Heart left ventricle (tissue), 16 donors: ENCODE data around the gene KIF26B. TPM values are rescaled to one million over a fixed set of nuclear protein-coding genes. Genes with fewer than 3 reads are reported as not detected.

Experiments used
- ATAC-seq, 4 donors: fragments of 200-7000 bp; cut with Tn5 transposase; one replicate each; pipeline ENCODE4 v1.9.1; 2020 to 2022; ENCODE audit warnings: moderate library complexity in 4 of 4, mild to moderate bottlenecking in 3 of 4, moderate number of reproducible peaks in 1 of 4
- DNase-seq, 5 donors: peaks; one replicate each; pipeline ENCODE4 v3.0.0-alpha.2; 2020
- H3K27ac ChIP-seq, 12 donors: fragments of 200-600 bp; sonication (generic) in 4 of 12; one replicate each; pipeline versions ENCODE4 v1.5.0 to v1.8.0; 2016 to 2022; ENCODE audit warnings: mild to moderate bottlenecking in 2 of 12
- H3K27me3 ChIP-seq, 9 donors: fragments of 200-600 bp; sonication (generic) in 2 of 9; one replicate each; pipeline versions ENCODE4 v1.5.1 to v1.8.0; 2016 to 2022; ENCODE audit warnings: mild to moderate bottlenecking in 3 of 9
- H3K36me3 ChIP-seq, 9 donors: fragments of 200-600 bp; sonication (generic) in 2 of 9; one replicate each; pipeline versions ENCODE4 v1.5.0 to v1.8.0; 2018 to 2022; ENCODE audit warnings: mild to moderate bottlenecking in 2 of 9
- H3K4me1 ChIP-seq, 12 donors: fragments of 200-600 bp; sonication (generic) in 4 of 12; one replicate each; pipeline versions ENCODE4 v1.5.0 to v1.8.0; 2016 to 2022; ENCODE audit warnings: mild to moderate bottlenecking in 3 of 12
- H3K4me3 ChIP-seq, 12 donors: fragments of 200-600 bp; sonication (generic) in 4 of 12; one replicate each; pipeline versions ENCODE4 v1.5.0 to v1.8.0; 2017 to 2022; ENCODE audit warnings: mild to moderate bottlenecking in 9 of 12, moderate library complexity in 4 of 12
- H3K9me3 ChIP-seq, 12 donors: fragments of 200-600 bp; sonication (generic) in 4 of 12; one replicate each; pipeline versions ENCODE4 v1.5.0 to v1.8.0; 2016 to 2022; ENCODE audit warnings: mild to moderate bottlenecking in 1 of 12
- POLR2A ChIP-seq, 2 donors: fragments of 450-650 bp; IDR thresholded peaks; one replicate each; pipeline ENCODE4 v1.6.1; 2017; ENCODE audit warnings: antibody characterized with exemption in 2 of 2, mild to moderate bottlenecking in 2 of 2, moderate library complexity in 2 of 2
- WGBS, 4 donors: extraction: QIAGEN DNeasy Blood & Tissue Kit in 2 of 4; methylation state at CpG; one replicate each; pipeline versions ENCODE4 v1.1.5 to v1.1.7; 2013 to 2018; 5-methylcytosine and 5-hydroxymethylcytosine counted together
- intact Hi-C, 10 donors: fragments of 100-400 bp; cut with DNase I; formaldehyde crosslinking; loops; one replicate each; pipeline versions ENCODE4 v1.11.1 to v1.14.2; 2022
- polyA plus RNA-seq, 2 donors: library from polyadenylated mRNA; stranded (reverse); fragments of 200-250 nt; gene quantifications; one replicate each; pipeline ENCODE4 v1.2.3, GENCODE V29; 2013
- total RNA-seq, 9 donors: library from RNA; depleted of rRNA in 2 of 9; stranded (reverse); fragments of >200 nt in 2 of 9; fragmentation: NEBNext Ultra II Directional in 3 of 9; extraction: Animal tissue kit (Norgen Biotek cat#: 25700) in 3 of 9; gene quantifications; one replicate each; pipeline versions ENCODE4 v1.1.0 to v1.2.4, GENCODE V29; 2016 to 2023
- TF ChIP-seq, protein P1 (sequence below), 12 donors: fragments of 200-600 bp; sonication (generic) in 4 of 12; IDR thresholded peaks; one replicate each; pipeline versions ENCODE4 v1.5.0 to v1.8.0; 2018 to 2022; ENCODE audit warnings: antibody characterized with exemption in 12 of 12, mild to moderate bottlenecking in 5 of 12
- donor health status: ischemic (EF 13 %, LVEDD 7.1; RV severe dilation, severe dysfunction).
- donor health status: healthy with polysubstance abuse.
- donor health status: DM: no; HTN: yes; CAD: no.
- donor health status: DM: no; HTN: no; CAD: no.
- donor health status: ischemic (EF 25% LVEDD 6.9; RV normal size, moderate dysfunction).
- donor health status: ischemic (EF 25% LVEDD 5.7; RV mildly dilated, moderate dysfunction).
- donor health status: healthy.
- donor health status: DM: yes; HTN: yes; CAD: no.
- donor health status: ischemic (EF 35%, LVEDD 5.7; RV mildly dilated, moderate dysfunction).
- donor health status: nonischemic (EF 11% LVEDD 7.7; RV severe dilation, severe dysfunction).
- donor health status: DM: yes; HTN: yes; CAD: no.
- donor health status: PGD.
- donor health status: ischemic (EF 29% LVEDD 5.4; RV normal size, mild dysfunction).
- donor health status: nonischemic (EF 23%, LVEDD 6.1; RV moderate dilation, normal function).

Gene KIF26B
- total and polyA plus RNA-seq, 11 donors, result 1.2 to 7.0 (median 2.3) TPM

- WGBS, 4 donors, result 78 to 84% (median 84%) methylated on average over 6 of the region's 6 CpGs
- no peak for DNase-seq
- Histone ChIP-seq H3K27ac (no peak overlapping the region), H3K4me1 (no peaks in the 10 kb centered on the region), H3K9me3 (no peaks in the 10 kb centered on the region), H3K36me3 (no peaks in the 10 kb centered on the region), H3K27me3 (peaks cover 0 to 18% (median 0%) of the 10 kb centered on the region in 9 donors), H3K4me3 (no peak overlapping the region)
- TF ChIP-seq POLR2A (IDR thresholded peaks at IDR 0.05), result no peak
- intact Hi-C loops, result no loop called here
- no peak for ATAC-seq
These were observed 67.0 kb downstream of the KIF26B start for GRCh38 chr1:245221805-245222204.

DNA sequence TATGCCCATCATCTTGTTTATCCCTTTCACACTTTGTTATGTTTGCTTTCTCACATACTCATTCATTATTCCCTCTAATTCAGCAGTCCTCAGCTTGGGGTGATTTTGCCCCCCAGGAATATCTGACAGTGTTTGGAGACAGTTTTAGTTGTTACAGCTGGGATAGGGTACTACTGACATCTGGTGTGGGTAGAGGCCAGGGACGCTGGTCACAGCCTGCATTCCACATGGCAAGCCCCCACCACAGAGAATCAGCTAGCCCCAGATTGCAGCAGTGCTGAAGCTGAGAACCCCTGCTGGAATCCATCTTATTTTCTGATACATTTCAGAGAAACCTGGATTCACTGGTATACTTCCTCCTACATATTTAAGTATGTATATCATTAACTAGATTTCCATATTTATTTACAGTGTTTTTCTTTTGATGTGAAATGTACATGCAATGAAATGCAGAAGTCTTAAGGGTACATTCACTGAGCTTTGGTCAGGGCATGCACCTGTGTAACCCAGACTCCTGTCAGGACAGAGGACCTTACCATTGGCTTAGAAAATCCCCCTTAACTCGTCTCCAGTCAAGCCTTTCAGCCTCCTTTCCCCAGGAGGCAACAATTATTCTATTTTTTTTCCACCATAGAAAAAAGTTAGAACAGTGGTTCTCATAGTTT lies 68.3 kb downstream of the KIF26B start:
- Histone ChIP-seq H3K4me3 (no peak overlapping the region), H3K4me1 (no peaks in the 10 kb centered on the region), H3K9me3 (no peaks in the 10 kb centered on the region), H3K27ac (no peak overlapping the region), H3K27me3 (peaks cover 0 to 16% (median 0%) of the 10 kb centered on the region in 9 donors), H3K36me3 (no peaks in the 10 kb centered on the region)
- ATAC-seq (no peak), DNase-seq (no peak)
- 69 to 84% (median 73%) methylated on average over 2 of the region's 2 CpGs for WGBS, 4 donors
- intact Hi-C loops, result no loop called here
- TF ChIP-seq, protein P1, sequence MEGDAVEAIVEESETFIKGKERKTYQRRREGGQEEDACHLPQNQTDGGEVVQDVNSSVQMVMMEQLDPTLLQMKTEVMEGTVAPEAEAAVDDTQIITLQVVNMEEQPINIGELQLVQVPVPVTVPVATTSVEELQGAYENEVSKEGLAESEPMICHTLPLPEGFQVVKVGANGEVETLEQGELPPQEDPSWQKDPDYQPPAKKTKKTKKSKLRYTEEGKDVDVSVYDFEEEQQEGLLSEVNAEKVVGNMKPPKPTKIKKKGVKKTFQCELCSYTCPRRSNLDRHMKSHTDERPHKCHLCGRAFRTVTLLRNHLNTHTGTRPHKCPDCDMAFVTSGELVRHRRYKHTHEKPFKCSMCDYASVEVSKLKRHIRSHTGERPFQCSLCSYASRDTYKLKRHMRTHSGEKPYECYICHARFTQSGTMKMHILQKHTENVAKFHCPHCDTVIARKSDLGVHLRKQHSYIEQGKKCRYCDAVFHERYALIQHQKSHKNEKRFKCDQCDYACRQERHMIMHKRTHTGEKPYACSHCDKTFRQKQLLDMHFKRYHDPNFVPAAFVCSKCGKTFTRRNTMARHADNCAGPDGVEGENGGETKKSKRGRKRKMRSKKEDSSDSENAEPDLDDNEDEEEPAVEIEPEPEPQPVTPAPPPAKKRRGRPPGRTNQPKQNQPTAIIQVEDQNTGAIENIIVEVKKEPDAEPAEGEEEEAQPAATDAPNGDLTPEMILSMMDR (IDR thresholded peaks at IDR 0.05), result no peak
- no peak for TF ChIP-seq POLR2A (IDR thresholded peaks at IDR 0.05)

DNA sequence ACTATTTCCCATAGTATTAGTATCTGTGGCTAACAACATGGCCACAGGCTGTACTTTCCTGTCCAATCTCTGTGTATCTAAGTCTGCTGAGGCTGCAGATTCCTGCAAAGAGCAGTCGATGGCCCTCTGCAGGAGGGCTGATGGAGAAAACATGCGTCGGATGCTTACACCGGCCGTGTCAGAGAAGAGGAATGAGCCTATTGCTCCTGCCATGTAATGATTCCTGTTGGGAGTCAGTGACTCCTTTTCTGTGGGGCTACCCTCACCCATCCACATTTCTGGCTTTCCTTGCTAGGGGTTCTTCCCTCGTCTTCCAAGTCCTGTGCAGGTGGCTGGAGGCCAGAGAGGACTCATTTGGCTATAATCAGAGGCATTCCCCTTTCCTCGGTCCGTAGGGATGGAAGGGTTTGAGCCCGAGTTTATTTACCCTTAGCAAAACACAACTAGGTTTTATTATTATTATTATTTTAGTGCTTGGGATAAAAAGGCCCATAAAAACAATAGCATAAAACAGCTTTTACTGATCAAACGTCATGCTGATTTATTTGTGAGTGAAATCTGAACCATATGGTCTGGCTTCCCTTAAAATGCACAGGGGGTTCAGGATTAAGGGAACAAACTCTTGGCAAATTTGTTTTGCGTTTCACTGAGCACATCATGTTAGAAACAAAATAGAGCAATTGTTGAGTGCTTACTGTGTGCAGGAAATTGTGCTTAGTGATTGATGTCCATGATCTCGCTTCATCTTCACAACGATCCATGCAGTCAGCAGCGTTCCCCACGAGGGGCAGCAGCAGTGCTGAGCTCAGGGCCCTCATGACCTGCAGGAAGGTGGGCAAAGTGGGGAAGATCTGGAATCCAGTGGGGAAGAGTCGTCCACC lies 70.8 kb downstream of the KIF26B start:
- intact Hi-C loops, result no loop called here
- DNase-seq, result no peak
- Histone ChIP-seq H3K9me3 (no peaks in the 10 kb centered on the region), H3K4me1 (no peaks in the 10 kb centered on the region), H3K27ac (no peak overlapping the region), H3K4me3 (no peak overlapping the region), H3K27me3 (peaks cover 0 to 16% (median 0%) of the 10 kb centered on the region in 9 donors), H3K36me3 (no peaks in the 10 kb centered on the region)
- 68 to 72% (median 68%) methylated on average over 16 of the region's 16 CpGs for WGBS, 4 donors
- TF ChIP-seq POLR2A (IDR thresholded peaks at IDR 0.05), result no peak
- TF ChIP-seq, protein P1 (IDR thresholded peaks at IDR 0.05), result no peak
- ATAC-seq, result no peak

GRCh38 chr1:245226203-245226499 lies 71.4 kb downstream of the KIF26B start:
- intact Hi-C loops, result no loop called here
- no peak overlapping the region for H3K27ac ChIP-seq
- no peaks in the 10 kb centered on the region for H3K36me3 ChIP-seq
- no peak overlapping the region for H3K4me3 ChIP-seq
- WGBS, 4 donors, result 84 to 94% (median 90%) methylated on average over 5 of the region's 5 CpGs
- ATAC-seq, result no peak
- H3K4me1 ChIP-seq, result no peaks in the 10 kb centered on the region
- H3K9me3 ChIP-seq, result no peaks in the 10 kb centered on the region
- peaks cover 0 to 16% (median 0%) of the 10 kb centered on the region in 9 donors for H3K27me3 ChIP-seq
- TF ChIP-seq POLR2A (IDR thresholded peaks at IDR 0.05), result no peak
- TF ChIP-seq, protein P1 (IDR thresholded peaks at IDR 0.05), result no peak
- no peak for DNase-seq
